Astrocyte (in vitro differentiated cells and primary cell): ENCODE data around the gene LRRC3B. TPM values are rescaled to one million over a fixed set of nuclear protein-coding genes. Genes with fewer than 3 reads are reported as not detected.

Source experiments
- DNase-seq: peaks from one replicate; pipeline ENCODE4 v3.0.0-alpha.2; 2010; ENCODE audit warnings: low read depth
- FAIRE-seq: peaks from 2 replicates; lab custom pipeline; 2011; peaks lifted over from hg19 to GRCh38; lab: Jason Lieb, UNC
- H2AFZ ChIP-seq: 2 replicates; pipeline ENCODE4 v1.6.0; 2012; ENCODE audit warnings: low read depth, low read length, inconsistent platforms
- H3K27ac ChIP-seq: 2 replicates; pipeline ENCODE4 v1.5.1; 2011; ENCODE audit warnings: low read depth, low read length, inconsistent platforms
- H3K27me3 ChIP-seq: 2 replicates; pipeline ENCODE4 v1.6.0; 2011; ENCODE audit warnings: low read length, inconsistent platforms; ENCODE audit not compliant: insufficient read depth
- H3K36me3 ChIP-seq: 2 replicates; pipeline ENCODE4 v1.5.1; 2011; ENCODE audit warnings: low read length, inconsistent platforms; ENCODE audit not compliant: insufficient read depth
- H3K4me1 ChIP-seq: 2 replicates; pipeline ENCODE4 v1.5.1; 2011; ENCODE audit warnings: low read length, inconsistent platforms; ENCODE audit not compliant: insufficient read depth
- H3K4me2 ChIP-seq: 2 replicates; pipeline ENCODE4 v1.6.0; 2012; ENCODE audit warnings: low read length, inconsistent platforms
- H3K4me3 ChIP-seq: 2 replicates; pipeline ENCODE4 v1.5.1; 2011; ENCODE audit warnings: low read depth, mild to moderate bottlenecking, low read length, inconsistent platforms; ENCODE audit not compliant: insufficient read depth
- H3K79me2 ChIP-seq: 2 replicates; pipeline ENCODE4 v1.6.0; 2012; ENCODE audit warnings: mild to moderate bottlenecking, low read length, inconsistent platforms; ENCODE audit not compliant: insufficient read depth
- H3K9ac ChIP-seq: 2 replicates; pipeline ENCODE4 v1.6.0; 2012; ENCODE audit warnings: mild to moderate bottlenecking, low read length, inconsistent platforms
- H3K9me3 ChIP-seq: 2 replicates; pipeline ENCODE4 v1.5.1; 2012; ENCODE audit warnings: low read depth, mild to moderate bottlenecking, low read length, inconsistent platforms; ENCODE audit not compliant: insufficient read depth
- H4K20me1 ChIP-seq: 2 replicates; pipeline ENCODE4 v1.6.0; 2012; ENCODE audit warnings: low read length, inconsistent platforms; ENCODE audit not compliant: insufficient read depth
- H3K27ac Mint-ChIP-seq: one replicate; pipeline ENCODE4 v1.8.0; 2021; ENCODE audit warnings: mild to moderate bottlenecking, mixed read lengths; ENCODE audit not compliant: unreplicated experiment
- H3K27me3 Mint-ChIP-seq: one replicate; pipeline ENCODE4 v1.8.0; 2021; ENCODE audit warnings: low read depth, mixed read lengths; ENCODE audit not compliant: unreplicated experiment
- H3K36me3 Mint-ChIP-seq: one replicate; pipeline ENCODE4 v1.8.0; 2021; ENCODE audit warnings: low read depth, mixed read lengths; ENCODE audit not compliant: unreplicated experiment
- H3K4me1 Mint-ChIP-seq: one replicate; pipeline ENCODE4 v1.8.0; 2021; ENCODE audit warnings: low read depth, mixed read lengths; ENCODE audit not compliant: unreplicated experiment
- H3K4me3 Mint-ChIP-seq: one replicate; pipeline ENCODE4 v1.8.0; 2021; ENCODE audit warnings: mild to moderate bottlenecking, moderate library complexity, mixed read lengths; ENCODE audit not compliant: unreplicated experiment
- H3K9me3 Mint-ChIP-seq: one replicate; pipeline ENCODE4 v1.8.0; 2021; ENCODE audit warnings: mild to moderate bottlenecking, mixed read lengths; ENCODE audit not compliant: unreplicated experiment
- CTCF ChIP-seq: IDR thresholded peaks from 2 replicates; pipeline ENCODE4 v1.5.1; 2011; ENCODE audit warnings: low read depth, mild to moderate bottlenecking, inconsistent platforms, low read length, moderate library complexity; ENCODE audit not compliant: insufficient read depth
- EZH2 ChIP-seq: IDR thresholded peaks from 2 replicates; pipeline ENCODE4 v1.6.1; 2012; ENCODE audit warnings: mild to moderate bottlenecking, low read length, inconsistent platforms; ENCODE audit not compliant: insufficient read depth
- total RNA-seq: library from RNA; stranded (reverse); gene quantifications from 2 replicates; pipeline ENCODE4 v1.2.1, GENCODE V29; 2021

The LRRC3B gene
- total RNA-seq, 1 donor from 2014 or later = 5.7 TPM

GRCh38 chr3:26623419-26624208 is 1.0 kb downstream of the LRRC3B start:
- H3K9ac ChIP-seq = no peak overlapping the region
- no peak overlapping the region for H3K27ac ChIP-seq
- H3K27me3 ChIP-seq = peaks cover 26% of the 10 kb centered on the region
- Mint-ChIP-seq H3K27ac (no peak overlapping the region), H3K27me3 (peaks cover 58% of the 10 kb centered on the region), H3K9me3 (no peaks in the 10 kb centered on the region), H3K4me3 (peak overlapping the region; percentile 71), H3K4me1 (peaks cover 11% of the 10 kb centered on the region), H3K36me3 (no peaks in the 10 kb centered on the region)
- H3K4me1 ChIP-seq = no peaks in the 10 kb centered on the region
- no peaks in the 10 kb centered on the region for H3K36me3 ChIP-seq
- peak overlapping the region; percentile 34 for H2AFZ ChIP-seq
- H3K79me2 ChIP-seq = no peaks in the 10 kb centered on the region
- TF ChIP-seq CTCF (no peak), EZH2 (no peak)
- FAIRE-seq (no peak), DNase-seq (no peak)
- H3K4me2 ChIP-seq = peak overlapping the region; percentile 74
- H3K4me3 ChIP-seq = no peak overlapping the region
- H4K20me1 ChIP-seq = no peaks in the 10 kb centered on the region
- no peaks in the 10 kb centered on the region for H3K9me3 ChIP-seq

- peak overlapping the region; percentile 71 for H3K4me3 Mint-ChIP-seq
- H3K27me3 Mint-ChIP-seq = peaks cover 58% of the 10 kb centered on the region
Measured at GRCh38 chr3:26624209-26624765, 1.7 kb downstream of the LRRC3B start.

More at GRCh38 chr3:26624209-26624765, 1.7 kb downstream of the LRRC3B start:
- Histone ChIP-seq H4K20me1 (no peaks in the 10 kb centered on the region), H3K79me2 (no peaks in the 10 kb centered on the region), H3K4me1 (no peaks in the 10 kb centered on the region), H3K27me3 (peaks cover 26% of the 10 kb centered on the region), H3K27ac (no peak overlapping the region), H3K9me3 (no peaks in the 10 kb centered on the region), H3K36me3 (no peaks in the 10 kb centered on the region), H2AFZ (peak overlapping the region; percentile 34), H3K4me3 (no peak overlapping the region), H3K9ac (no peak overlapping the region), H3K4me2 (peak overlapping the region; percentile 74)
- H3K36me3 Mint-ChIP-seq = no peaks in the 10 kb centered on the region
- TF ChIP-seq CTCF (no peak), EZH2 (no peak)
- no peak overlapping the region for H3K27ac Mint-ChIP-seq
- FAIRE-seq (no peak), DNase-seq (no peak)
- H3K9me3 Mint-ChIP-seq = no peaks in the 10 kb centered on the region
- H3K4me1 Mint-ChIP-seq = peaks cover 15% of the 10 kb centered on the region
